Right lung (tissue), 10 donors: ENCODE results near the gene SPCS1. TPM values are rescaled to one million over a fixed set of nuclear protein-coding genes. Genes with fewer than 3 reads are reported as not detected.
A peak's percentile ranks its signal among the peaks of the same experiment; 100 is the strongest.
"Not testable (repeated sequence)": the region's sequence is repeated elsewhere in the genome, so short reads cannot be mapped to it uniquely, and the experiment has no call there.

ENCODE experiments used
- DNase-seq, 2 donors: peaks; one replicate each; pipeline ENCODE4 v3.0.0-alpha.2; 2013
- long read RNA-seq, 8 donors: transcript quantifications; one replicate each; lab custom pipeline, GENCODE V29; 2026
- polyA plus RNA-seq, 5 donors: library from polyadenylated mRNA; unstranded; fragments of 120-200 nt; gene quantifications; one replicate each; pipeline versions ENCODE4 v1.2.1 to v1.2.3, GENCODE V29; 2013; ENCODE audit warnings: inconsistent platforms in 1 of 5, low replicate concordance in 1 of 5; ENCODE audit not compliant: insufficient read length in 5 of 5, insufficient read depth in 1 of 5

The SPCS1 gene
- 100 to 1,000 TPM; 113 to 138 (median 123) TPM for polyA plus RNA-seq
- long read RNA-seq, donor 1, full-length matches to known transcripts: 129 of 134 reads
- long read RNA-seq, donor 1, partial matches to known transcripts: 0 of 134 reads
- long read RNA-seq, donor 1, other reads (novel, unspliced or antisense): 5 of 134 reads
- long read RNA-seq, donor 2, full-length matches to known transcripts: 68 of 68 reads
- long read RNA-seq, donor 2, partial matches to known transcripts: 0 of 68 reads
- long read RNA-seq, donor 2, other reads (novel, unspliced or antisense): 0 of 68 reads
- long read RNA-seq, donor 3, full-length matches to known transcripts: 96 of 96 reads
- long read RNA-seq, donor 3, partial matches to known transcripts: 0 of 96 reads
- long read RNA-seq, donor 3, other reads (novel, unspliced or antisense): 0 of 96 reads
- long read RNA-seq, donor 4, full-length matches to known transcripts: 50 of 50 reads
- long read RNA-seq, donor 4, partial matches to known transcripts: 0 of 50 reads
- long read RNA-seq, donor 4, other reads (novel, unspliced or antisense): 0 of 50 reads
- long read RNA-seq, donor 5, full-length matches to known transcripts: 143 of 165 reads
- long read RNA-seq, donor 5, partial matches to known transcripts: 14 of 165 reads
- long read RNA-seq, donor 5, other reads (novel, unspliced or antisense): 8 of 165 reads
- long read RNA-seq, donor 6, full-length matches to known transcripts: 112 of 134 reads
- long read RNA-seq, donor 6, partial matches to known transcripts: 17 of 134 reads
- long read RNA-seq, donor 6, other reads (novel, unspliced or antisense): 5 of 134 reads
- long read RNA-seq, donor 7, full-length matches to known transcripts: 69 of 69 reads
- long read RNA-seq, donor 7, partial matches to known transcripts: 0 of 69 reads
- long read RNA-seq, donor 7, other reads (novel, unspliced or antisense): 0 of 69 reads
- long read RNA-seq, donor 8, full-length matches to known transcripts: 37 of 37 reads
- long read RNA-seq, donor 8, partial matches to known transcripts: 0 of 37 reads
- long read RNA-seq, donor 8, other reads (novel, unspliced or antisense): 0 of 37 reads

DNA sequence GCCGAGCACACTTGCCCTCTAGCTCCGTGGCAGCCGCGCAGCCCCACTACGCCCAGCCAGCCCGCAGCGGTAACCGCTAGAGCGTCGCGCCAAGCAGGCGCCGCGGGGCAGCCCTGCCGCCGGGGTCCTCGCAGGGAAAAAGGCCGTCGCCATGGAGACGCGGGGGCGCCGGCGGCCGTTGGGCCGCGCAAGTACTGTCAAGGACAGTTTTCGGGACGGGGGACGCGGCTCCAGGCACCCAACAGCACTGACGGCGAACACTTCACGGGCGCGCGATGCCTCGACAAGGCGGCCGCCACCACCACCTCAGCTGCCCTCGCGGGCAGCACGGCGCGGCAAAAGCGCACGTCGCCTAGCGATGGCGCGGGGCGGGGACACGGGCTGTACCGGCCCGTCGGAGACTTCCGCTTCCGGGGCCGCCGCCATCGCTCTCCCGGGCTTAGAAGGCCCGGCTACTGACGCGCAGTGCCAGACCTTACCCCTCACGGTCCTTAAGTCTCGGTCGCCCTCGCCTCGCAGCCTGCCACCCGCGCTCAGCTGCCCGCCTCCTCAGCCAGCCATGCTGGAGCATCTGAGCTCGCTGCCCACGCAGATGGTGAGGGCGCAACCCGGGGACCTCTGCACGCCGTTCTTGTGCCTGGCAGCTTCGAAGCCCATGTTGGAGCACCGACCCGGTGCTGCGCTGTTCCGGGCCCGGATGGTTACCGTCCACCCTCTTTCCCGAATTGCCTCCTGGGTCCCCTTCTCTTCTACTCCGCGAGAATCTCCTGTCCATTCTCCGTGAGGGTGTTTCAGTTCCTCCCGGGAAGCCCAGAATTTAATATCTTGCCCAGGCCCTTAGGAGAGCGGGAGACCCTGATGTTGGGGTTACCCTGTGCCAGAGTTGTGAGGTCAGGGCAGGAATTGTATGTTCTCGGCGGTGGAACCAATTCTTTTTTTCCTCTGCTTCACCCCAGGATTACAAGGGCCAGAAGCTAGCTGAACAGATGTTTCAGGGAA is at the start of gene SPCS1, which contains the start of gene GLT8D1:
TSS of gene SPCS1 (plus strand) at position 419 of the 999 bp plus-strand sequence. CDS start at position 560, 141 bp downstream.
TSS of gene GLT8D1 (minus strand) at position 104 of the 999 bp plus-strand sequence. CDS start 5,331 bp downstream, outside the sequence.
- DNase-seq: peak; percentile 92 to 97

DNA sequence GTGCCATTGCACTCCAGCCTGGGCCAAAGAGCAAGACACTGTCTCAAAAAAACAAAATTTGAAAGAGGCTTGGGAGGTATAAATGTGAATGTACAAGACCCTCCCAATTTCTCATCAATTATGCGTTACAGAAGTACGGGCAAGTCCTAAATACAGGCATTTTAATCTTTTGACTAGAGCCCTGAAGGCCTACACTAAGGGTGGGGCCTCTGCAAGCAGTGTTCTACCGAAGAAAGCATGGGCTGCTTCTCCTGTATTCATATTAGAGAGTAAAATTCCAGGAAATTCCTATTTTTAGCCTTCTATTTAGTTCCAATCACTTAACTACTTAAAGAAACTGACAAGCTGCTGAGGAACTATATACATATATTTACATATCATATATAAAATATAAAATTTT is 45.9 kb upstream of the SPCS1 start:
- no peak for DNase-seq

DNA sequence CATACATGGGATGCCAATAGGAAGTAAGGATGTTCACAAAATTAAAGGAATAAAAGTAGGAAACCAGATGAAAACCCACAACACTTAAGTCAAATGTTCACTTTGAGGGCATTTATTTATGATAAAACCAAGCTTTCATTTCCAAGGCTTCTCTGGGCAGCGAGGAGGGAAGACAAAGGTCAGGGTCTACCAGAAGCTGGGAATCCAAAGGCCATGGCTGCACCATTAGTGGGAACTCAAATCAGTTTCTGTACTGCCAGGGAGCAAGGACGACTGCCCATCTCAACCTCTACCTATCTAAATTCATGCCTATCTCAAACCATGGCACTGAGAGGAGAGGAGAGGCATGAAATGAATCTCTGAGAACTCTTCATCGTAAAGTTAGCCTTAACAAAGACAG is 42.8 kb upstream of the SPCS1 start:
- DNase-seq: no peak

DNA sequence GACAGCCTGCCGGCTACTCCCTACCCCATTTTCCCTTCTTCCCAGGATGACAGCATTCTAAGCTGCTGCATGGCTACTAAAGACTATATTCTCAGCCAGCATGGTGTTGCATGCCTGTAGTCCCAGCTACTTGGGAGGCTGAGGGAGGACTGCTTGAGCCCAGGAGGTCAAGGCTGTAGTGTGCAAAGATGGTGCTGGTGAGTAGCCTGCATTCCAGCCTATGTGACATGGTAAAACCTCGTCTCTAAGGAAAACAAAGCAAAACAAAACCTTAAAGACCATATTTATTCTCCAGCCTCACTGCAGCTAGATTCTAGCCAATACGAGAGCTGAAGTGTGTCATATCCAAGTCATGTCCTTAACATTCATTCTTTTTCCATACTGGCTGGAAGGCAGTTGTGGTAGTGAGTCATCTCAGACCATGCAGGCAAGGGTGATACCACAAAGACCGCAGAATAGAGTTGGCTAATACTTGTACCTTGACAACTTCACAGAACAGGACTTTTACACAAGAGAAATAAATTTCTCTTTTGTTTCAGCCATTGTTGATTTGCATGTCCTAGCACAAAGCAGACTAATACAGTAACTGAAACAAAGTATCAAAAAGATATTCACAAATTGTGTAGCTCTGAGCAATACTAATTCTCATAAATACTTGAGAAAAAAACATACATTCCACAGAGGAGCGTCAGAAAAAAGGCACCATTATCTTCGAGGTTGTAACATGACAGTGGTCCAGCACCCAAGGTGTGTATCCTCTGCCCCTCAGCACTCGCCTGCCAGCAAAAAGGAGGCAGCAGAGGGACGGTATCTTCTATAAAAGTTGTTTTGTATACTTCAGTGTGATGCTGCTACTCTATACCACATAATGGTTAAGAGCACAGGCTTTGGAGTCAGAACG is 35.0 kb upstream of the SPCS1 start:
- DNase-seq: no peak

DNA sequence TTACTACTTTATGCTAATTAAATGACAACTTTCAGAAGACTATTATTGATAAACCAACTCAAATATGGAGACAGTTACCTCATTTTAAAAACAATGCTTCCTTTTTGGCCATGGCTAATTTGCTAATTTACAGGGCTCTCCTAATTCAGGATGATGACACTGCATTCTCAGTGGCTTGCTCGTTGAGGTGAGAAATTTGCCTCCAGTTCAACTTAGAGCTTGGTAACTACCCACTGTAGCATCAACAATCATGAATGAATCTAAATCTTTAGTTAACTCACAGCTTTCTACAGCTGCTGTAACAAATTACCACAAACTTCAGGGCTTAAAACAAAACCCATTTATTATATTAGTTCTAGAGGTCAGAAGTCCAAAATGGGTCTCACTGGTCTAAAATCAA is 34.2 kb upstream of the SPCS1 start:
- no peak for DNase-seq

DNA sequence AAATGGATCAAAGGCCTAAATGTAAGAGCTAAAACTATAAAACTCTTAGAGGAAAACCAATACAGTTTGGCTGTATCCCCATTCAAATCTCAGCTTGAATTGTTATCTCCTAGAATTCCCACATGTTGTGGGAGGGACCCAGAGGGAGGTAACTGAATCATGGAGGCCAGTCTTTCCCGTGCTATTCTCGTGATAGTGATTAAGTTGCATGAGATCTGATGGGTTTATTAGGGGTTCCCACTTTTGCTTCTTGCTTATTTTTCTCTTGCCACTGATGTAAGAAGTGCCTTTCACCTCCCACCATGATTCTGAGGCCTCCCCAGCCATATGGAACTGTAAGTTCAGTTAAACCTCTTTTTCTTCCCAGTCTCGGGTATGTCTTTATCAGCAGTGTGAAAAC is 29.7 kb upstream of the SPCS1 start:
- not testable (repeated sequence) for DNase-seq

DNA sequence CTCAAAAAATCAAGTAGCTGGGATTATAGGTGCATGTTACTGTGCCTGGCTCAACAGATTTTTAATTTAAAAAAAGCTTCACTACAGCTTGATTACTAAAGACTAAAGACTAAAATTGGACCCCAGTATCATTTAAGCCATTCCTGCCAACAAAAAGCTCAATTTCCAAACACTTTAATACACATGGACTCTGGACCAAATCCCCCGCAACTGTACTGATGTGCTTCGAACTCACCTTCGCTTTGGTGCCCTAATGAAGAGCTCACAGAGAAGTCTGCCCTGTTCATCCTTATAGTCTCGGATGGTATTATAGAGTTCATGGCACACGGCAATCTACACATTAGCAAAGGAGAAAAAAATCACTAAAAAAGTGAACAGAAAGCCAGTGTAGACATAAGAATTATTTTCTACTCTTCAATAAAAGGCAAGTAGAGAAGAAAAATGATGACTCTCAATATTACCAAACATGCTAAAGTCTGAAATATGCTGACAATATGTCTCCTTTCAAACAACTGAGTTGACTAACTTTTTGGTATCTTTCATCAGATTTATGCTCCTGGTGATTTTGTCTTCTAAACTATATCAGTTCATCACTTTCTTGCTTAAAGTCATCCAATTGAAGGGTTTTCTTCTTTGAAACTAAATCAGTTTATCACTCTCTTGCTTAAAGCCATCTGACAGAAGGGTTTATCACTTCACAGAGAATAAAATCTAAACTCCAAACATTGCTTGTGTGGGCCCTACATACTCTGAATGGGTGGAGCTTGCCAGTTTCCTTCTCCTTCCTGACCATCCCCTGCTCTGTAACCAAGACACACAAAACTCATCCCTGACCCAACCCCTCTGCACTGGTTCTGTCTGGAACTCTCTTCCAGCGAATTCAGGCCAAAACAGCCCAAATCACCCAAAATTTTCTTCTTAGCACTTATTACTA is 27.4 kb upstream of the SPCS1 start:
- DNase-seq: no peak

DNA sequence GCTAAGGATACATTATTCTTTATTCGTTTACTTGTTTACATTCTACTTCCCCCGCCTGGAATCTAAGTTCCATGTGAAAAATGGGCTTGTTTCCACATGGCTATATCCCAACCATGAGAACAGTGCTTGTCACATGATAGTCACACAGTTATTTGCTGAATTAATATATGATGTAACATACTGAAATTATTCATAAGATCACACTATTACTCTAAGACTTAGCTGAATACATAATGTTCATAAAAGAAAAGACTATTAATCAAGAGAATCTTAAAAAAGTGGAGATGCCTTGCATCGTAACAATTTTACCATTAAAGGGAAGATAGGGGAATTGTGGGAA is 26.7 kb upstream of the SPCS1 start:
- no peak for DNase-seq

DNA sequence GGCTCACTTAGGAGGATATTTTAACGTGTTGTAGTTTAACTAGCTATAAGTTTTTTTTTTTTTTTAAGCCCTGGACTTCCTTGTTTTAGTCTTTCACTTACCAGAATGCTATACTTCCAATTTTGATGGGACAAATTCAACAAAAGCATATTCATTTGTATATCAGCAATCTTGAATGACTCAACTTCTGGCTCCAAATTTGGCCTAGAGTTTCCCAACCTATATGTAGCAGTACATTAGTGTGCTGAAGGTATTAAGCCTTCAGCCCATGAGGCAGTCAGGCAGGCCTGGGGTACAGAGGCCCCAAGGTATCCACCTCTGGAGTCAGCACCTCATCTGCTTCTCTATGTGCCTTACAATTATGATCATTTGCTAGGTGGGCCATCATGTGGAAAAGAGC is 26.1 kb upstream of the SPCS1 start:
- no peak for DNase-seq

DNA sequence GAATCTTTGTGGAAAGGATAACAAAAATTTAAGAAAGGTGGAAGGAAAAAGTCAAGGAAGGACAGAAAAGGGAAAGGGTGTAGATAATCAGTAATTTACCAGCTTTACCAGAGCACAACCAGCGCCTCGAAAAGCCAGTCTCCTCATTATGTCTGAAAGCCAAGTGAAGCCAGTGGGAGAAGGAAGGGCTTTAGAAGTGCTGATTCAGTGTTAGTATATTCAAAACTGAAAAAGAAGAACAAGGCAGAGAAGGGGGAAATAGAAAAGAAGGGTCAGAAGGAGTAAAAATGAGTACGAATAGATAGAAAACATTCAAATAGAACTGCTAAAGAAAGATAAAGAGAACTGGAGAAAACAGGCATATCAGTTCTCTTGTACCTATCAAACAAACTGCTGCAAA is 24.3 kb upstream of the SPCS1 start:
- DNase-seq: no peak

DNA sequence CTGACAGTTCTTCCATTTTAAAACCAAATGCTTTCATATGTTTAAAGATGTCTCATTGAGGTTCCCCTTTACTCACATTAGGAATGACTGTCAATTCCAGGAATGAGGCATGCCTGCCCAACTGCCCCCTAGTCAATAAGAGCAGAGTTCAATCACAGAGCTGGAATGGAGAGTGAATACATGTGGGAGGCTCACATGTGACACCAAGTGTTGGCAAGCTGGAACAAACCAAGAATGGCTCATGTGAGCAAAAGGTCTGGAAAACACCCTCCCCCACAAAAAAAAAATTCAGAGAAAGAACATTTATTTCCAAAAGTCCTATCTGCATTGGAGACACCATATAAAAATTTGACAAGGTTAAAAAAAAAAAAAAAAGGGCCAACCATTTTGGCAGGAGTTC is 23.9 kb upstream of the SPCS1 start:
- DNase-seq: no peak

DNA sequence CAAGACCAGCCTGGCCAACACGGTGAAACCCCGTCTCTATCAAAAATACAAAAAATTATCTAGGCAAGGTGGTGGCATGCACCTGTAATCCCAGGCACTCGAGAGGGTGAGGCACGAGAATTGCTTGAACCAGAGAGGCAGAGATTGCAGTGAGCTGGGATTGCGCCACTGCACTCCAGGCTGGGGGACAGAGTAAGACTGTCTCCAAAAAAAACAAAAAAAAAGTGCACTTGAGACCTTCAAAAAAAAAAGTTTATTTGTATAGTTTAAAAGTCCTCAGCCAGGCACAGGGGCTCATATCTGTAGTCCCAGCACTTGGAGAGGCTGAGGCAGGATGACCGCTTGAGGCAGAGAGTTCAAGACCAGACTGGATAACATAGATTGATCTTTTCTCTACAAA is 22.3 kb upstream of the SPCS1 start:
- DNase-seq: no peak

DNA sequence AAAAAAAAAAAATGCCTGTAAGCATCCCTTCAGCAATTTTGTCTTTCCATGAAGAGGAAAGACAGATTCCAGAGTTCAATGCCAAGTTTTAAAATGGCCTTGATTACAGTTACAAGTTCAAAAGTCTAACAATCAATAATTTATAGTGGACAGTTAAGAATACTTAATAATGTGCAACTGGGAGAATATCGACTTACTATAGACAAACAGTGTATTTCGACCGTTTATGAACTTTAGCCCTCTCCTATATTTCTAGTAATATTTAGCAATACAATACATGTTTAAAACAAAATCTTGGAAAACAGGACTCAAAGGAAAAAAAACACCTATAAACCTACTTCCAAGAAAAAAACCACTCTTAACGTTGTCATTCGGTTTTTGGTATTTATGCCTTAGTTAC is 21.7 kb upstream of the SPCS1 start:
- no peak for DNase-seq

DNA sequence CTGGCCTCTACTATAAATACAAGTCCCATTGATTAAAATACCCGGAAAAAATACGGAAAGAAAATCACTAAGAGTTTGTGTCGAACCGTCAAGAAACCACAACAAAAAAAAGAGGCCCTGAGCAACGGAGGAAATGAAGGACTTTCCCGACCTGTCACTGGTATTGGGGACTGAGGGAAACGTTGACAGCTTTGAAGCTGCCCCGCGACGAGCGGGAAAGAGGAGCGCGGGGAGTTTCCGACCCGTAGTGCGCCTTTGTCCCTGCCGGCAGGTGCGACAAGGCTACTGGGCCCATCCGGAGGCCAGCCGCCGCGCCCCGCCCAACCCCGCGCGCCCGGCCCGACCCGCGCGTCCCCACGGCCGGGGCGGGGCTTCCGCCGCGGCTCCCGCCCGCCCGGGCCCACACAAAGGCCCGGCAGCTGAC is 20.6 kb upstream of the SPCS1 start:
- peak; percentile 62 to 65 for DNase-seq

DNA sequence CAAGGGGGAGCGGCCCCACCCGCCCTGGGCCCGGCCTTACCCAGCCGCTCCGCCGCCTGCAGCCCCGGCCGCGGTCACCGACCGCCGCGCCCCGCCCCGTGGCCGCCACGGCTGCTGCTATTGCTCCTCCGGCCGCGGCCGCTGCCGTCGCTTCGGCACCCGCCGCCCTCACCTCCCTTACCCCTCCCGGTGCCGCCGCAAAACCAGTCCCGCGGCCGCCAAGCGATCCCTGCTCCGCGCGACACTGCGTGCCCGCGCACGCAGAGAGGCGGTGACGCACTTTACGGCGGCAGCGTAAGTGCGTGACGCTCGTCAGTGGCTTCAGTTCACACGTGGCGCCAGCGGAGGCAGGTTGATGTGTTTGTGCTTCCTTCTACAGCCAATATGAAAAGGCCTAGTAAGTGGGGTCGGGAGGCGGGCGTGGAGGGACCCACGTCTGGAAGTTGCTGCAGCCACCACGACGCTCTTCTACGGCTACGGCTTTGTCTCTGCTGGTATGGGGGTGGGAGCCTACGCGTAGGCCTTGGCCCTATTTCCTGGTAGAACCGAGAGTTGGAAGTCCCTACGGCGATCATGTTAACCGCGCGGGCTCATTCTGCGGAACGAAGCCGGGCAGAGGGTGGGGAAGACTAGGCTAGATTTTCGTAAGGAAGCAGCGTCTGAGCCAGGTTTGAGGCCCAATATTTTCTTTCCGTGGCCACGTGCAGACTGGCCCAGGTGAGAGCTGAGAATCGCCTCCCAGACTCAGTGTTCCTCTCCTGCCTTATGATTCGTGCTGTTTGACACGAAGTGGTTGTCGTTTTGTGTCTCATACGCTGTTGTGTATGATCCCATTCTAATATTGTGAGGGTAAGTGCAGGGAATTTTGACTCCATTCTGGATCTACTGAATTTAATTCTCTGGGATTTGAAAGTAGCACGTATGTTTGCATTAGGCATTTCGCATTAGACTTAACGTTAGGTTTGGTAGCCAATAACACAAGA is 19.9 kb upstream of the SPCS1 start, which contains the start of the genes GNL3 and PBRM1:
TSS of gene GNL3 (plus strand) at position 324 of the 983 bp plus-strand sequence. CDS start at position 385, 61 bp downstream.
TSS of gene PBRM1 (minus strand) at position 205 of the 983 bp plus-strand sequence.
- peak; percentile 94 to 96 for DNase-seq

DNA sequence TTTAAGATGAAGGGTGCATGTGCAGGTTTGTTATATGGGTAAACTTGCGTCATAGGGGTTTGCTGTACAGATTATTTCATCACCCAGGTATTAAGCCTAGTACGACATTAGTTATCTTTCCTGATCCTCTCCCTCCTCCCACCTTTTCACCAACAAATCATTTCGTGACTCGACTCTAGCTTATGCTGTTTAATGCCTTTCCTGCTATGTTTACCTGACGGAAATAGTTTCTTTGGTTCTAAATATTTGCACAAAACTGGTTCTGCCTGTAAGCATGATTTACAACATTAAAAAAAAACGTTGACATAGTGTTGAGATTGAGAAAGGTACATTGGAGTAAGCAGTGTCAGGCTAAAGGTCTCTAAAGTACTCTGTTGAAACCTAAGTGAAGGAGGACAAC is 17.6 kb upstream of the SPCS1 start:
- no peak for DNase-seq

DNA sequence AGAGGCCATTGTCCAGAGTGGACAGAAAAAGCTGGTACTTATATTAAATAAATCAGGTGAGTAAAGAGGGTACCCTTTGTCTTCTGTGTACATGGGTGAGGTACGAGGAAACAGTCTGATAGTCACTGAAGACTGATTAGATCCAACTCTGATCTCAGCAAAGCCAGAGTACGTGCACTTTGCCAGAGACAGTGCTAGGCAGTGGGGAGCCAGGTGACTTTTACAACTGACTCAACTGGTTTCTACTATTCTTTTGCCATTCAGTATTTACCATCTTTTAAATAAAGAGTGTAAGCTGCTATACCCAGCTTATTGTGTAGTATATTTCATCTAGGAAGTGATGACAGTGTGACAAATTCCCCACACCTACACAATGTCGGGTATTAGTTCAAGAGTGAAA is 16.8 kb upstream of the SPCS1 start:
- no peak for DNase-seq
